Stromal cell of bone marrow (primary cell): ENCODE measurements around the gene R3HCC1L.

Experiments
- DNase-seq: peaks from one replicate; pipeline ENCODE4 v3.0.0-alpha.2; 2012; ENCODE audit warnings: low read depth

The R3HCC1L gene

GRCh38 chr10:98276311-98276710 is 141.9 kb downstream of the R3HCC1L start:
- no peak for DNase-seq

DNA sequence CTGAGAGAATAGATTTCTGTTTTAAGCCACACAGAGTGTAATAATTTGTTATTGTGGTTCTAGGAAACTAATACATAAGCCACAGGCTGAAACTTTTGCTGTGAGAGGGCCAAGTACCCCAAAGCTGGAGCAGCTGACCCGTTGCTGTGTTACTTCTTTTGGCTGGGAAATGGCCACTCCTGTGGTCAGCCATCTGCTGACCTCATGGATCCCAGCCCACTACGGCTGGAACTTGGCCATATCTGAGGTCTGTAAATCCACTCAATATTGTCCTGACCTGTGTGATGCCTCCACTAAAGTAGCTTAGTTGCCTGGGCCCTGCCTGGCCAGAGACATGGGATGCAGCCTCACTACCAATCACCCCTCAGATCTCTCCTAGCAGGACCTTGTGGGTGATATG is 151.0 kb downstream of the R3HCC1L start:
- DNase-seq, result no peak

DNA sequence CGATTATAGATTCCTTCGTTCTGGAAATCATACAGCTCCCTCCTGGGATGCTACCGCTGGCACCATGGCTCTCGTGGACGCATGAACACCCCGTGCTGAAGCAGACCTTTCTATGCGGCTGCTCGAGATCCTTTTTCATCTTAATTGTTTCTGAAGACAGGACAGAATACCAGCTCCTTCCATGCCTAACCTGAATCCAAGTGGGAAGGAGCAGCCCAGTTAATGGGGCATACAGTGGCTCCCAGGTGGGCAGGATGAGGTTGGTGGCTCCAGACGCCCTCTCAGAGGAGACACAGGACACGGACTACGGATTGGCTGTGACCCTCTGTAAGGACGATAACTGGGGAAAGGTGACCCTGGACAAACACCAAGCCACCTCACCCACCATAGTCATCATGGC is 152.0 kb downstream of the R3HCC1L start:
- no peak for DNase-seq

DNA sequence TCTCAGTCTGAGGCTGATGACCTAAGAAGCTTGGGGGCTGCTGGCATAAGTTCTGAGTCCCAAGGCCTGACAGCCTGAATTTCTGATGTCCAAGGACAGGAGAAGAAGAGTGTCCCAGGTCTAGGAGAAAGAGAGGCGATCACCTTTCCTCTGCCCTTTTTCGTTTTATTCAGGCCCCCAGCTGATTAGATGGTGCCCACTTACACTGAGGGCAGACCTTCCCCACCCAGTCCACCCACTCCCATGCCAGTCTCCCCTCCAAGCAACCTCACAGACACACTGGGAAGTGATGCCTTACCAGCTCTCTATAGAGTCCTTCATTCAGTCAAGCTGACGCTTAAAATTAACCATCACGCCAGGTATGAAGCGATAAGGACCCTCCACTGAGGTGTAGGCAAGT is 152.9 kb downstream of the R3HCC1L start:
- DNase-seq, result no peak

DNA sequence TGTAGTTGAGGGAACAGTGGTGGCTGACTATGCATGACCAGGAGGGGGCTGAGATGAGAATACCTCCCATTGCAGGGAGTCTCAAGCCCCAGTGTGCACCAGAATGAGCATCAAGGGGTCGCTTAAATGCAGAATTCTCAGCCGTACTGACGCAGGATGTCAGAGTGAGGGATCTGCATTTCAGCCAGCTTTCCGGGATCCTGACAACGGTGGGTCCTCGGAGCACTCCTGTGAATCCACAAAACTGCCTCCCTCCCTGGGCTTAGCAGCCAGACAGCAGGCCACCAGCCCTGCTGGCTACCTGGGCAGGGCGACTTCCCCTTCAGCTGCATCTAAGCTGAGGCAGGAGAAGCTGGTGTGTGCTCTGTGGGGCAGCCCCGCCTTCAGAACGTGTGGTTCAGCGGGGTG is 155.3 kb downstream of the R3HCC1L start:
- DNase-seq, result no peak

DNA sequence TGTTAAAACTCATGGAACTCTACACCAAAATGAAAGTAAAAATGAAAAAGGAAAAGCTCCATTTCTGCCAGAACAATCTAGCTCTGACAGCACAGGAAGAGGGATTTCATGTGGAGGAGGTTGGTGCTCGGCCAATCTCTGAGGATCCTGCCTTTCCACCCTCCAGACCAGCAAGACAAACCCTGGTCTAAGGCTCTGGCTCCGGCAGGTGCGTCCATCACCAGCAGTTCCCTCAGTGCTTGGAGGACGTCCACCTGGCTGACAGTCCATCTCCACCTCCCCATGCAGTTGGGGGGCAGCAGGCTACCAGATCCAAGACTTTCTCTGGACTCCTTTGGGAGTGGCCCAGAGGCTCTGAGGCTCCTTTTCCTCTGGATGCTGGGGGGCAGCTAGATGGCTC is 158.5 kb downstream of the R3HCC1L start:
- no peak for DNase-seq

DNA sequence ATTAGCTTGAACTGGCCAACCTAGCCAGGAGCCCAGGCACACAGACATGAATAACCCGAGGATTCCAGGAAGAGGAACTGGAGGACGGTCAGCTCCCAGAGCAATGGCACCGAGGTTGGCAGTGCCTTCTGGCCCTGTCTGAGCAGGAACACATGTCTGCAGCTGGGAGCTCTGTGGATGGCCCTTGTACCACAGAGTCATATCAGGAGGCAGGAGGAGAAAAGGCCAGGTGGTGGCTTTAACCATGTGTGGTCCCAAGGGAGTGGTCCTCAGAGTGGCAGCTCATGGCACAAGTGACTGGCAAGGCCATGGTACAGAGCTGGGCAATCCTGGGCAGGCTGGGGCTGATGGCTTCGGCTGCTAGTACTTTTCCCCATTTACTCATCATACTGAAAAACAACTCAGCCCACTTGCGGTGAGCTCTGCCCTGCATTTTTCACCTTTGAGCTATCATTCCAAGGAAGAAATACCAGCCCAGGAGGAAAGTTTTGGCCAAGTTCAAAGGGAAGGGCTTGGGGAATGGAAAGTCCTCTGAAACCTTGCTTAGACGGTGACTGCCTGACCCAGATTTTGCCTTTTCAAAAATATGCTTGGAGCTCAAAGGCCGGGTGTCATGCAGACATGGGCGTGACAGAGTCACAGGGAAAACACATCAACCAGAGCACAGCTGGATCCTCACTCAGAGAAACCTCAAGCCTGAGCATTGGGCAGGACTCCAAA is 159.3 kb downstream of the R3HCC1L start:
- no peak for DNase-seq

GRCh38 chr10:98294270-98294627 is 159.8 kb downstream of the R3HCC1L start:
- DNase-seq, result no peak
